ENCODE measurements around the gene EFS. TPM values are rescaled to one million over a fixed set of nuclear protein-coding genes. Genes with fewer than 3 reads are reported as not detected.
A peak's percentile ranks its signal among the peaks of the same experiment; 100 is the strongest.

EFS gene
- total RNA-seq, 4 donors from 2014 or later, result 63.0 to 74.0 (median 64.8) TPM

DNA sequence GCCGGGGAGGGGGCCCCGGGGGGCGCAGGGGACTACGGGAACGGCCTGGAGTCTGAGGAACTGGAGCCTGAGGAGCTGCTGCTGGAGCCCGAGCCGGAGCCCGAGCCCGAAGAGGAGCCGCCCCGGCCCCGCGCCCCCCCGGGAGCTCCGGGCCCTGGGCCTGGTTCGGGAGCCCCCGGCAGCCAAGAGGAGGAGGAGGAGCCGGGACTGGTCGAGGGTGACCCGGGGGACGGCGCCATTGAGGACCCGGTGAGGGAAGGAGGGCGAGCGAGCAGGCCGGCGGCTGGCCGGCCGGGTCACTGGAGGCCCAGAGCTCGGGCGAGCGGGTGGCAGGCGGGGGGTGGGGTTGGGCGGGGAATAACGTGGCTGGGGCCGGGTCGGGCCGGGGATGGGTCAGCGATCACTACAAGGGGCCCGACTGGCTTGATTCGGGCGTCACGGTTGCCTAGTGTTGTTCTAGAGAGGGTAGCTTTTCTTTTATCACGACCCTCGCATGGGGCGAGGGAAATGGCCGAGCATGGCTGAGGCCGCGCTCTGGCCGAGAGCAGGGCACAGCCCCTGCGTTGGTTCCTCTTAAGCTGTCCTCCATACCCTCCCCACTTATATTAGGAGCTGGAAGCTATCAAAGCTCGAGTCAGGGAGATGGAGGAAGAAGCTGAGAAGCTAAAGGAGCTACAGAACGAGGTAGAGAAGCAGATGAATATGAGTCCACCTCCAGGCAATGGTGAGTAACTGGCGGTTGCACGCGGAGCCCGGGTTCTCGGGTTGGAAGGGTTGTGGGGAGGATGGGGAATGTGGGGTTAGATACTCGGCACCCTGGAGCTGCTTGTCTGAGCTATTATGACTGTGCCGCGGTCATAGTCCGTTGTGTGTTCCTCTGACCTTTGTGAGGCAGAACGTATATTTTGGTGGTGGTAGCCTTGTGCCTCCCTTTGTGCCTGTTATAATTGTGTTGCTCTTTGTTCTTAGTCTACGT lies 43.1 kb downstream of the EFS start:
- DNase-seq (ENCODE audit: low spot score in 2 of 2), result peak in 1 of 2 donors; percentile 83
- TF ChIP-seq POLR2AphosphoS5 (IDR thresholded peaks at IDR 0.05) (peak in 1 of 3 donors; percentile 23), EP300 (IDR thresholded peaks at IDR 0.05) (no peak)
- Histone ChIP-seq H3K27me3 (no peaks in the 10 kb centered on the region), H3K4me1 (peaks cover 25% of the 10 kb centered on the region), H3K27ac (peak overlapping the region; percentile 98), H3K36me3 (peaks cover 27% of the 10 kb centered on the region), H3K9me3 (no peaks in the 10 kb centered on the region), H3K4me3 (peak overlapping the region; percentile 97)
- 1% methylated on average over 20 of the region's 64 CpGs for WGBS

DNA sequence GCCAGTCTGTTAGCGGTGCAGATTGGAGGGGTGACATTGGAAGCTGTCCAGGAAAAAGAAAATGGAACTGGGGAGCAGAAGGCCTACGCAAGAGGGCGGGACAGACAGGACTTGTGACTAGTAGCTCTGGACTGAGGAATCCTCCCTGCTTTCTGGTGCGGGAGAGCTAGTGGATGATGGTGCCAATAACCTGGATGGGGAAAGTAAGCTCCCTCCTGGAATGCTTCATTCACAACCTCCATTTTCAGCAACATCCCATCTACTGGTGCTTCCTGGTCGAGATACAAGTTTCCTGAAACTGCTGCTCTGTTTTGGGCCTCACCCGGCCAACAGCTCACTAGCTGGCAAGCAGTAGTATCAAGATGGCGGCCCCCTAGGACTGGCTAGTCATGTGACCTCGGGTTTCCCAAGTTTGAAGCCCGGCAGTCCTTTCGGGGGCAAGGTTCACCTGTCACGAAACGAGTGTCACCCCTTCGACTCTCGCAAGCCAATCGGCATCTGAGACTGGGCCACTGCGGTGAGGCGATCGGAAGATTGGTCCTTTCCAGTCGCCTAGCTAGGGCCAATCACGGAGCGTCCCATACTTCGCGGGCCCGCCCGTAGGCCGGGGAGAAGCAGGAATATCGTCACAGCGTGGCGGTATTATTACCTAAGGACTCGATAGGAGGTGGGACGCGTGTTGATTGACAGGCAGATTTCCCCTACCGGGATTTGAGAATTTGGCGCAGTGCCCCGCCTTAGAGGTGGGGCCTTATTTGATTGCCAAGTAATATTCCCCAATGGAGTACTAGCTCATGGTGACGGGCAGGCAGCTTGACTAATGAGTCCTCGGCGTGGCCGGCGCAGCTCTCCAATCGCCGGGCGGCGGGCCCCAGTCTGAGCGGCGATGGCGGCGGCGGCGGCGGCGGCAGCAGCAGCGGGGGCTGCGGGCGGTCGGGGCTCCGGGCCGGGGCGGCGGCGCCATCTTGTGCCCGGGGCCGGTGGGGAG lies 44.1 kb downstream of the EFS start, which contains the start of gene PABPN1:
Gene PABPN1 (plus strand): TSS at position 874 of the 988 bp plus-strand sequence. CDS start 13 bp downstream, at position 887.
- H3K4me1 ChIP-seq, result peaks cover 25% of the 10 kb centered on the region
- no peaks in the 10 kb centered on the region for H3K9me3 ChIP-seq
- peak within 1 kb of the TSS; percentile 97 for H3K4me3 ChIP-seq
- WGBS, result 8% methylated on average over 27 of the region's 63 CpGs
- TF ChIP-seq POLR2A (IDR thresholded peaks at IDR 0.05) (peak in 1 of 2 donors; percentile 84), EP300 (IDR thresholded peaks at IDR 0.05) (peak; percentile 22), POLR2AphosphoS5 (IDR thresholded peaks at IDR 0.05) (peak; percentile 3 to 96 (median 14))
- TF ChIP-seq, protein P1, sequence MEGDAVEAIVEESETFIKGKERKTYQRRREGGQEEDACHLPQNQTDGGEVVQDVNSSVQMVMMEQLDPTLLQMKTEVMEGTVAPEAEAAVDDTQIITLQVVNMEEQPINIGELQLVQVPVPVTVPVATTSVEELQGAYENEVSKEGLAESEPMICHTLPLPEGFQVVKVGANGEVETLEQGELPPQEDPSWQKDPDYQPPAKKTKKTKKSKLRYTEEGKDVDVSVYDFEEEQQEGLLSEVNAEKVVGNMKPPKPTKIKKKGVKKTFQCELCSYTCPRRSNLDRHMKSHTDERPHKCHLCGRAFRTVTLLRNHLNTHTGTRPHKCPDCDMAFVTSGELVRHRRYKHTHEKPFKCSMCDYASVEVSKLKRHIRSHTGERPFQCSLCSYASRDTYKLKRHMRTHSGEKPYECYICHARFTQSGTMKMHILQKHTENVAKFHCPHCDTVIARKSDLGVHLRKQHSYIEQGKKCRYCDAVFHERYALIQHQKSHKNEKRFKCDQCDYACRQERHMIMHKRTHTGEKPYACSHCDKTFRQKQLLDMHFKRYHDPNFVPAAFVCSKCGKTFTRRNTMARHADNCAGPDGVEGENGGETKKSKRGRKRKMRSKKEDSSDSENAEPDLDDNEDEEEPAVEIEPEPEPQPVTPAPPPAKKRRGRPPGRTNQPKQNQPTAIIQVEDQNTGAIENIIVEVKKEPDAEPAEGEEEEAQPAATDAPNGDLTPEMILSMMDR (IDR thresholded peaks at IDR 0.05), result no peak
- no peaks in the 10 kb centered on the region for H3K27me3 ChIP-seq
- H3K36me3 ChIP-seq, result peaks cover 27% of the 10 kb centered on the region
- peak; percentile 99 to 100 for DNase-seq (ENCODE audit: low spot score in 2 of 2)
- peak within 1 kb of the TSS; percentile 98 for H3K27ac ChIP-seq

DNA sequence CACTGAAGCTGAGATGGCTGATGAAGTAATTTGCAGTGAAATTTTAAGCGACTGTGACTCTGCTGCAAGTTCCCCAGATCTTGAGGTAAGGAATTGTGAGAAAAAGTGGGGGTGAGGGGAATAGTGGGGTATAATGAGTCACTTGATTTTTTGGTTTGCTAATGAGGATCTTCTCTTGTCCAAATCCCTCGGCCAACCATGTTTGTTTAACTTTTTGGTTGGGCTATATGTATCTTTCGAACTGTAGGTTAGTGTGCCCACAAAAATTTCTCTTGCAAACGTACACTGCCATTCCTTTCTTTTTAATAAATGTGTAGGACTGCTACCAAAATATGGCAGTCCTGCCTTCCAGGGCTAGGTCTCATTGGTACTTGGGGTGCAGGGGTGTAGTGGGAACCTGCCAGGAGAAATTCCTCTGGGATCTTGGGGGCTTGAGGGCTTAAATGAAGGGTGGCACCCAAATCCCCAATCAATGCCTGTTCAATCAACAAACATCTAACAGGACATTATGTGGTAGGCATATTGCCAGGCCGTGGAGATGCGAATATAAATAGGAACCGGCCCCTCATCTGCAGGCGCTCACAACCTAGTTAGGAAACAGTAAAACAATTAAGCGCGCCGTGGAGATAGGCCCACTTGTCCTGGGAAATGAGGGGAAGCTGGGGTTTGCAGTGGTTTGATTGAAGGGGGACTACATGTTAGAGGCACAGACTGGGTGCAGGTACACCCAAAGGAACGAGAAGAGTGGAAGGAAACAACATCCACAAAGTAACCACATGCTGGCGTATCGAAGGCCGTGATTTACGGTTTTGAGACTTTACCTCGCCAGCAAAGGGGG lies 45.0 kb downstream of the EFS start:
- DNase-seq (ENCODE audit: low spot score in 2 of 2), result no peak

DNA sequence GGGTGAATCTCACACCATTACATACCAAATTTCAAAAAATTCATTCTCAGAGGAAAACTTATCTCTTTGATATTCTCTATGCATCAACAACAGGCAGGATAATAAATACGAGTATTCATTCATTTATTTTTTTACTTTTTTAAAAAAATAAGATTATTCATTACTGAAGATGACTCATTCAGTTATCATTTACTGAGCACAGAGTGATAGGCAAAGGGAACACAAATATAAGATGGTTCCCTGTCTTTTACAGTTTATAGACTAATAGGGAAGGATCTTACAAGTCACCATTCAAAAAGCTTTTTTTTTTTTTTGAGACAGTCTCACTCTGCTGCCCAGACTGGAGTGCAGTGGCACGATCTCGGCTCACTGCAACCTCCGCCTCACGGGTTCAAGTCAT lies 48.7 kb downstream of the EFS start:
- Histone ChIP-seq H3K36me3 (peaks cover 5% of the 10 kb centered on the region), H3K27me3 (no peaks in the 10 kb centered on the region), H3K9me3 (no peaks in the 10 kb centered on the region), H3K27ac (no peak overlapping the region), H3K4me3 (no peak overlapping the region), H3K4me1 (peaks cover 10% of the 10 kb centered on the region)
- DNase-seq (ENCODE audit: low spot score in 2 of 2), result no peak
- 81% methylated on average over 5 of the region's 5 CpGs for WGBS
- TF ChIP-seq EP300 (IDR thresholded peaks at IDR 0.05) (no peak), POLR2AphosphoS5 (IDR thresholded peaks at IDR 0.05) (no peak), POLR2A (IDR thresholded peaks at IDR 0.05) (no peak)
- TF ChIP-seq, protein P1 (IDR thresholded peaks at IDR 0.05), result no peak

More for the DNA sequence above, 45.0 kb downstream of the EFS start:
- Histone ChIP-seq H3K27ac (peak overlapping the region; percentile 98), H3K4me3 (peak overlapping the region; percentile 97), H3K36me3 (peaks cover 21% of the 10 kb centered on the region), H3K9me3 (no peaks in the 10 kb centered on the region), H3K4me1 (peaks cover 25% of the 10 kb centered on the region), H3K27me3 (no peaks in the 10 kb centered on the region)
- TF ChIP-seq, protein P1 (IDR thresholded peaks at IDR 0.05), result no peak
- TF ChIP-seq EP300 (IDR thresholded peaks at IDR 0.05) (no peak), POLR2A (IDR thresholded peaks at IDR 0.05) (no peak), POLR2AphosphoS5 (IDR thresholded peaks at IDR 0.05) (no peak)
- WGBS, result 82% methylated on average over 17 of the region's 17 CpGs

All from suprapubic skin (tissue), 4 donors.